SIG-M5 treated with dmso at 0.1 percent for 504 hours (cell line): ENCODE measurements around the gene SPAG5.

Source experiments
- DNase-seq: peaks from one replicate; lab custom pipeline; 2025; ENCODE audit not compliant: unreplicated experiment; lab: John Stamatoyannopoulos, UW

SPAG5 gene

GRCh38 chr17:28545141-28545503 is 53.7 kb downstream of the SPAG5 start:
- no peak for DNase-seq

GRCh38 chr17:28544402-28545140 is 54.3 kb downstream of the SPAG5 start:
- no peak for DNase-seq

DNA sequence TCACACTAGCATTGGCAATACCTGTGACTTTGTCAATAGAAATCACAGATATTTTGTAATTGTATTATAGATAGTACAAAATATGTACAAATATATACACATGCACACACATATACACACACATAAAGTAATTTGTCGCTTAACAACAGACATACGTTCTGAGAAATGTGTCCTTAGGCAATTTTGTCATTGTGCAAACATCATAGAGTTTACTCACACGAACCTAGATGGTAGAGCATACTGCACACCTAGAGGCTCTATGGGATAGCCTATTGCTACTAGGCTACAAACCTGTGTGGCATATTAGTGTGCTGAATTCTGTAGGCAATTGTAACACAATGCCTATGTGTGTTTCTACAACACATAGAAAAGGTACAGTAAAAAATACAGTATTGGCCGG is 57.4 kb downstream of the SPAG5 start:
- DNase-seq, result no peak

DNA sequence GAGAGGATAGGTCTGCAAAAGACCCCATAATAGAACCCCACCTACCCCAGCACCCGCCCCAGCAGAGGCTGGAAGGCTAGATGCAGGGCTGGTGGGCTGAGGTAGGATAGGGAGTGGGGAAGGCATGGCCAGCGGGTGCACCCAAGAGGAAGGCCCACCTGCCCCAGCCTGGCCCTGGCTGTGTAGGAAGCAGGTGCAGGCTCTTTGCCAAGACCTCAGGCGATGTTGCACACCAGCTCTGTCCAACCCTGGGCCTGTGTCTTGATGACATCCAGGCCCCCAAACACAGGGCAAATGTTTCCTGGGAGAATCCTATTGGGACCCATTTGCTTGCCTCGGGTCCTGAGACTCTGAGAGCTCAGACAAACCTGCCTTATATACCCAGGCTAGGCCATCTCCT is 58.6 kb downstream of the SPAG5 start:
- no peak for DNase-seq

DNA sequence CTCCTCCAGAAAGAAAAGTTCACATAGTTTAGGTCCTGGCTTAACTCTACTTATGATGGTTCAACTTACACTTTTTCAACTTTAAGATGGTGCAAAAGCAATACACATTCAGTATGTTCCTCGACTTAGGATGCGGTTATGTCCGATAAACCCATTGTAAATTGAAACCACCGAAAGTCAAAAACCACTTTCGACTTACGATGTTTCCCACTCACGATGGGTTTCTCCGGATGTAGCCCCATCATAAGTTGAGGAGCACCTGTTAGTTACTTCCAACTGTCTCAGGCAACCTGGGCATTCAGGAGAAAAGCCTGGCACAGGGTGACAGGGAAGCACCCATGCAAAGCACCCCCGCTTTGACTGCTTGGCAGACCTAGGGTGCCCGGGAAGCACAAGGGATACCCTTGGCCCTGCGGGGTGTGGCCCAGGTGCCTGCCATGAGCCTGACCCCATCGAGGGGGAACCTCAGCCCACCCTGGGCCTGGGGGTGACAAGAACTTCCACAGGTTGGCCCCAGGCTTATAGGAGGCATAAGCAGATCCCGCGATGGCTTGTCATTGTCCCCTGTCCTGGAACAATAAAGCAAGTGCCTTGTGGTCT is 60.4 kb downstream of the SPAG5 start:
- no peak for DNase-seq

DNA sequence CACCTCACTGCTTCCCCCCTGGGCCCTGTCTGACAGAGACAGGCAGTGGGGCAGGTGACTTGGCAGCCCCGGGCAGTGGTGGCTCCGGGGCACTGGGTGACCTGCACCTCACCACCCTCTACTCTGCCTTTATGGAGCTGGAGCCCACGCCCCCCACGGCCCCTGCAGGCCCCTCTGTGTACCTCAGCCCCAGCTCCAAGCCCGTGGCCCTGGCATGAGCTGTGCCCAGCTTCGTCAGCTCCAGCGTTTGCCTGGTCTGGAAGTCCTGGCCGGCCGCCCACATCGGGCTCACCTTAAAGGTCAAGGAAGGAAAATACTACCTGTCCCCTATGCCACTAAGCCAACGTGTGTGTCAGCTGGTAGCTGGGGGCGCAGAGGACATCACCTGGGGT is 61.6 kb downstream of the SPAG5 start:
- DNase-seq, result no peak

DNA sequence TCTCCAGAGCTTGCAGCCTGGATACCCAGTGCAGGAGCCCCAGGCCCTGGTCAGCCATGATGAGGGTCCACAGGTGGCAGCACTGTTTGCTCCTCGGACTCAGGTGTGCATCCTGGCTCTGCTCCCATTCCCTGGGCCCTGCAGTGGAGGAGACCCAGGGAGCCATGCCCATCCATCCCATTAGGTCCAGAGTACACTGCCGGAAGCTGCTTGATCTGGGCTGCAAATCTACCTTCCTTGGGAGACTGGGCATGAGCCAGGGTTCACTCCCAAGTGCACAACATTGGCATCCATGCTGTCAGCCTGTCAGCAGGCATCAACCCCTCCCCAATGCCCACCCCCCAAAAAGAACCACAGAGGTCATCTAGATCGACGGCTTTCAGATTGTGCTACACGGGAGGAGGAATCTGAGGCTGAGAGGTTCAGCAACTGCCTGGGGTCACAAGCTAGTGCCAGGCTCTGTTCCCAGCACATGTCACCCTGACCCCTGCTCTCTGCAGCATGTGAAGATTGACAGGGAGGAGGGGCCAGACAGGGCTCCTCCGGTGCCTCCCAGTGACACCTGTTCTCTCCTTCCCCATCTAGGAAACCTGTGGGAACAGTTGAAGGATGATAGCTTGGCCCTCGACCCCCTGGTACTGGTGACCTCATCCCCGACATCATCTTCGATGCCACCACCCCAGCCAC is 62.1 kb downstream of the SPAG5 start:
- no peak for DNase-seq

DNA sequence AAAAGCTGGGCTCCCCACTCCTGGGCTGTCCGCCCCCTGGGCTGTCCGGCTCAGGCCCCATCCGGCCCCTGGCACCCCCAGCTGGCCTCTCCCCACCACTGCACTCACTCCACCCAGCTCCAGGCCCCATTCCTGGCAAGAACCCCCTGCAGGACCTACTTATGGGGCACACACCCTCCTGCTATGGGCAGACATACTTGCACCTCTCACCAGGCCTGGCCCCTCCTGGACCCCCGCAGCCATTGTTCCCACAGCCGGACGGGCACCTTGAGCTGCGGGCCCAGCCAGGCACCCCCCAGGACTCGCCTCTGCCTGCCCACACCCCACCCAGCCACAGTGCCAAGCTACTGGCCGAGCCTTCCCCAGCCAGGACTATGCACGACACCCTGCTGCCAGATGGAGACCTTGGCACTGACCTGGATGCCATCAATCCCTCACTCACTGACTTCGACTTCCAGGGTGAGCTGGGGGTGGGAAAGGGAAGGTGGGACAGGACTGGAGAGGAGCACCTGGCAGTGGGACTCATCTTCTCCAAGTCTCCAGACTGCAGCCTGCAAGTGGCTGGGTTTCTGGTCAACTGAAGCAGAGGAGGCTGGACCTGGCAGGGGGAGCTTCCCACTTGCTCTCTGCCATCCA is 64.0 kb downstream of the SPAG5 start:
- no peak for DNase-seq

- DNase-seq, result no peak
Measured at GRCh38 chr17:28533091-28533807, 65.6 kb downstream of the SPAG5 start.

DNA sequence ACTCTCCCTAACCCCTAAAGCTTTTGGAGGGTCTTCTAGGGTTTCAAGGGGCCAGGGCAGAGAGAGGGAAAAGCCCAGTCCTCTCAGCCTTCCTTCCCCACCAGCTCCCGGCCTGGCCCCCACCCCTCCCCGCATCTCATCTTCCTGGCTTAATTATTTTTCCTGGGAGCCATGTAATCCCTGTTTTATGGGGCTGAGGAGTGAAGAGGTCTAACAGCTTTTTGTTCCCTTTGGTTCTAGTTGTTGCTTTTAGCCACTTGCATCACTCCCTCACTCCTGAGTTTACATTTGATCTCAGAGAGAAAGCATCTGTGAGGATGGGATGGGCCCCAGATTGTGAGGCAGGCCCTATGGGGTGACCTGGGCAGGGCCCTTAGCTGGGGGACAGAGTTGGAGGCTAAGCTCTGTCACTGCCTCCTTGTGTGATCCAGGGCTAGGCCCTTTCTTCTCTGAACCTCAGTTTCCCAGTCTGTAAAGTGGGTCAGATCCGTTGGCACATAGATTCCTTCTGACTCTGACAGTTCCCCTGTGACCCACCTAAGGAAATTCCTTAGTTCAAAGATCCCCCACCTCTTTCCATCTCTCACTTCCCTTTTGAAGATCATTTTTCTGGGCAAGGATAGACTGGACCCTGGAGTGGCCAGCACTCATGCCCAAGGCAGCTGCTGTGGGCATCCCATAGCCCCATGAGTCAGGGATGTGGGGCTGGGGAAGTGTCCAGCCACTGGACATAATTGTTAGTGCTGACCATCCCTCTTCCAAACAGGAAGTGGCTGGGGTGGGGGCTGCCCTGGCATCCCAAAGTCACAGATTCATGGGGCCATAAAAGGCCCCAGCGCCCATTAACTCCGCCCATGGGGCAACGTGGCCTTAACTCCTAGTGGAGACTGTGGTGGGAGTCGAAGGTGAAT is 66.5 kb downstream of the SPAG5 start:
- no peak for DNase-seq

DNA sequence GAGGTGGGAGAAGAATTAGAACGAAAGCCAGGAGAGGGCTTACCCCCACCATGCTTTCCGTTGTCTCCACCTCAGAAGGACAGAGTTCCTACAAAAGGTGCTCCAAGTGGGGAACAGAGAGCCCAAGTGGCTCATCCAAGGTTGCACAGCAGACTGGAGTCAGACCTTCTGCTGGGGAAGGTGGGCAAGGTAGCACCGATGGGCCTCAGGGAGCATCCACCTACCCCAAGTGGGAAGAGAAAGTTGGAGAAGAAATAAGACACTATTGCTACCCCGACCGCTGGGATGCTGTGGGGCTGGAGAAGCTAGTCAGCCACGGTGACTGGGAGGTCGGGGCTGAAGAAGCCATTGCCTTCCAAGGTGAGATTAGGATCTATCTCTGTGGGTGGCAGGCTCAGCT is 67.9 kb downstream of the SPAG5 start:
- DNase-seq, result no peak

GRCh38 chr17:28530250-28530649 is 68.6 kb downstream of the SPAG5 start:
- no peak for DNase-seq

DNA sequence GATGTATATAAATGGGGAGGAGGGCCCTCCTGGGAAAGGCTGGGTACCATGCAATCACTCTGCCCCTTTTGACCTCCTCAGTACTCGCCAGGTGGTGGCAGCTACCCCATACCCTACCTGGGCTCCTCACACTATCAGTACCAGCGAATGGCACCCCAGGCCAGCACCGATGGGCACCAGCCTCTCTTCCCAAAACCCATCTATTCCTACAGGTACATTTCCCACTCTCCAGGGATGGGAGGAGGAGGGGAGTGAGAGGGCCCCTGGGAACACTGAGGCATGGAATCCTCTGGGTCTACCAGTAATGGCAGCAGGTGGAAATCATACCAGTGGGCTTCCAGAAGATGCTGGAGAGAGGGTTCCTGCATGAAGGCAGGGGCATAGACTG is 69.8 kb downstream of the SPAG5 start:
- DNase-seq, result no peak

- no peak for DNase-seq
Measured at GRCh38 chr17:28528327-28529012, 70.4 kb downstream of the SPAG5 start.

DNA sequence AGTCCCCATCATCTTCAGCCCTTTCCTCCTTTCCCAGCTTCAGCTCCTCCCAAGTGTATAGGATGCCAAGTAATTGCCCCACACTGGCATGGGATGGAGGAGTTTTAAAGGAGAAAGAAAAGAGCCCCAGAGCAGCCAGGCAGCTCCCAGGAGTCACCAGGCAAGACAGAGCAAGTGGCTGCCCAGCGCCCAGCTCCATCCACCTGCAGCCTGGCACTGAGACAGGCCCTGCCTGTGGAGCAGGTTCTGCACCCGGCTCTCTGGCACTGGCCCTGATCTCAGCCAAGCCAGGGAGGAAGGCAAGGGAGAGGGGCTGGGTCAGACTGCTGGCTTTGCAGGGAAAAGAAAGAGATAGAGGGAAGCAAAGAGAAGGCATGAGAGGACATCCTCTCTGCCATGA is 71.0 kb downstream of the SPAG5 start:
- no peak for DNase-seq
